GM21576 (cell line): Measurements from ENCODE around the gene NPAS3.
"Not testable (repeated sequence)": the region's sequence is repeated elsewhere in the genome, so short reads cannot be mapped to it uniquely, and the experiment has no call there.

ENCODE experiments used
- ATAC-seq: cut with Tn5 transposase; IDR thresholded peaks from one replicate; pipeline ENCODE4 v1.9.1; 2021; ENCODE audit warnings: mild to moderate bottlenecking, moderate library complexity; ENCODE audit not compliant: unreplicated experiment

The NPAS3 gene

GRCh38 chr14:33068040-33068439, 129.4 kb downstream of the NPAS3 start:
- no peak for ATAC-seq

GRCh38 chr14:33068626-33069025, 129.9 kb downstream of the NPAS3 start:
- ATAC-seq: no peak

- no peak for ATAC-seq
Measured at GRCh38 chr14:33070475-33070874, 131.8 kb downstream of the NPAS3 start.

GRCh38 chr14:33073023-33073422, 134.3 kb downstream of the NPAS3 start:
- ATAC-seq: no peak

- ATAC-seq: no peak
Measured at GRCh38 chr14:33081259-33081658, 142.6 kb downstream of the NPAS3 start.

- no peak for ATAC-seq
Measured at GRCh38 chr14:33085799-33086198, 147.1 kb downstream of the NPAS3 start.

GRCh38 chr14:33088274-33088673, 149.6 kb downstream of the NPAS3 start:
- not testable (repeated sequence) for ATAC-seq

GRCh38 chr14:33098016-33098415, 159.3 kb downstream of the NPAS3 start:
- no peak for ATAC-seq

GRCh38 chr14:33103489-33103888, 164.8 kb downstream of the NPAS3 start:
- no peak for ATAC-seq

- no peak for ATAC-seq
Measured at GRCh38 chr14:33103966-33104365, 165.3 kb downstream of the NPAS3 start.

GRCh38 chr14:33110737-33111443, 172.2 kb downstream of the NPAS3 start:
- ATAC-seq: no peak

GRCh38 chr14:33114331-33114730, 175.7 kb downstream of the NPAS3 start:
- no peak for ATAC-seq

- ATAC-seq: no peak
Measured at GRCh38 chr14:33118668-33119067, 180.0 kb downstream of the NPAS3 start.

- no peak for ATAC-seq
Measured at GRCh38 chr14:33120341-33120740, 181.7 kb downstream of the NPAS3 start.

- ATAC-seq: no peak
Measured at GRCh38 chr14:33120966-33121365, 182.3 kb downstream of the NPAS3 start.

GRCh38 chr14:33123281-33123680, 184.6 kb downstream of the NPAS3 start:
- ATAC-seq: no peak

- no peak for ATAC-seq
Measured at GRCh38 chr14:33126433-33126832, 187.8 kb downstream of the NPAS3 start.

- ATAC-seq: no peak
Measured at GRCh38 chr14:33127531-33127930, 188.9 kb downstream of the NPAS3 start.

GRCh38 chr14:33131801-33132200, 193.1 kb downstream of the NPAS3 start:
- ATAC-seq: no peak

GRCh38 chr14:33134162-33134561, 195.5 kb downstream of the NPAS3 start:
- no peak for ATAC-seq

- ATAC-seq: no peak
Measured at GRCh38 chr14:33134975-33135374, 196.3 kb downstream of the NPAS3 start.

- no peak for ATAC-seq
Measured at GRCh38 chr14:33150666-33151428, 212.2 kb downstream of the NPAS3 start.
